Neuronal stem cell (in vitro differentiated cells): Measurements from ENCODE around the gene FGGY.
A peak's percentile ranks its signal among the peaks of the same experiment; 100 is the strongest.

Experiments
- DNase-seq: peaks from one replicate; pipeline ENCODE4 v3.0.0-alpha.2; 2013; ENCODE audit warnings: low spot score
- H2AFZ ChIP-seq: one replicate; pipeline ENCODE4 v1.6.1; 2013; ENCODE audit warnings: mild to moderate bottlenecking, low read length, inconsistent platforms
- H2AK5ac ChIP-seq: 2 replicates; pipeline ENCODE4 v1.6.1; 2013; ENCODE audit warnings: low read depth, mild to moderate bottlenecking, inconsistent platforms, low read length, moderate library complexity, mixed read lengths
- H2BK120ac ChIP-seq: 2 replicates; pipeline ENCODE4 v1.6.1; 2013; ENCODE audit warnings: low read depth, mild to moderate bottlenecking, inconsistent platforms, low read length, moderate library complexity, mixed read lengths
- H2BK12ac ChIP-seq: one replicate; pipeline ENCODE4 v1.6.1; 2013; ENCODE audit warnings: low read length, inconsistent platforms
- H2BK15ac ChIP-seq: 2 replicates; pipeline ENCODE4 v1.6.1; 2013; ENCODE audit warnings: mild to moderate bottlenecking, low read length, inconsistent platforms, mixed read lengths
- H2BK5ac ChIP-seq: one replicate; pipeline ENCODE4 v1.6.1; 2013; ENCODE audit warnings: inconsistent platforms, mild to moderate bottlenecking, low read length, moderate library complexity
- H3K14ac ChIP-seq: one replicate; pipeline ENCODE4 v1.6.1; 2013; ENCODE audit warnings: low read length, inconsistent platforms
- H3K18ac ChIP-seq: 2 replicates; pipeline ENCODE4 v1.6.1; 2013; ENCODE audit warnings: low read length, inconsistent platforms
- H3K23ac ChIP-seq: 2 replicates; pipeline ENCODE4 v1.6.1; 2013; ENCODE audit warnings: low read depth, mild to moderate bottlenecking, mixed read lengths, low read length, inconsistent platforms; ENCODE audit not compliant: poor library complexity
- H3K27ac ChIP-seq: replicated peaks from 3 replicates; pipeline ENCODE4 v1.5.1; 2013; ENCODE audit warnings: low read length, inconsistent platforms
- H3K27me3 ChIP-seq, 3 experiments: 2 replicates each; pipeline ENCODE4 v1.6.1; 2013; ENCODE audit warnings: low read length in 3 of 3, mild to moderate bottlenecking in 2 of 3, inconsistent platforms in 1 of 3, low read depth in 1 of 3, mixed read lengths in 1 of 3, moderate library complexity in 1 of 3; ENCODE audit not compliant: control insufficient read depth in 3 of 3, insufficient read depth in 3 of 3
- H3K36me3 ChIP-seq, 2 donors: replicated peaks in 1 of 2; 2 replicates each; pipeline ENCODE4 v1.6.1; 2013; ENCODE audit warnings: low read length in 2 of 2; ENCODE audit not compliant: control insufficient read depth in 2 of 2, insufficient read depth in 2 of 2
- H3K4ac ChIP-seq: 2 replicates; pipeline ENCODE4 v1.6.1; 2013; ENCODE audit warnings: inconsistent platforms, mild to moderate bottlenecking, low read length, moderate library complexity
- H3K4me1 ChIP-seq, 2 donors: 1 replicate in 1 of 2; 2 replicates in 1 of 2; pipeline ENCODE4 v1.6.1; 2013; ENCODE audit warnings: low read length in 2 of 2, low read depth in 1 of 2; ENCODE audit not compliant: control insufficient read depth in 2 of 2, insufficient read depth in 1 of 2
- H3K4me2 ChIP-seq: one replicate; pipeline ENCODE4 v1.6.1; 2013; ENCODE audit warnings: mild to moderate bottlenecking, low read length, inconsistent platforms; ENCODE audit not compliant: insufficient read depth, poor library complexity, severe bottlenecking
- H3K4me3 ChIP-seq, 2 donors: 2 replicates each; pipeline ENCODE4 v1.5.1; 2013; ENCODE audit warnings: low read length in 2 of 2, mild to moderate bottlenecking in 2 of 2, inconsistent platforms in 1 of 2, moderate library complexity in 1 of 2
- H3K79me1 ChIP-seq: one replicate; pipeline ENCODE4 v1.6.1; 2013; ENCODE audit warnings: low read depth, mild to moderate bottlenecking, inconsistent platforms, low read length, moderate library complexity
- H3K9ac ChIP-seq: one replicate; pipeline ENCODE4 v1.6.1; 2013; ENCODE audit warnings: mild to moderate bottlenecking, low read depth, low read length, inconsistent platforms; ENCODE audit not compliant: poor library complexity
- H3K9me3 ChIP-seq, 2 donors: replicated peaks in 1 of 2; 2 replicates each; pipeline versions ENCODE3 to v1.6.1; 2013; ENCODE audit warnings: low read length in 2 of 2, mild to moderate bottlenecking in 2 of 2, inconsistent platforms in 1 of 2, low read depth in 1 of 2, mixed read lengths in 1 of 2, moderate library complexity in 1 of 2; ENCODE audit not compliant: control insufficient read depth in 2 of 2, insufficient read depth in 1 of 2
- H4K8ac ChIP-seq: one replicate; pipeline ENCODE4 v1.6.1; 2013; ENCODE audit warnings: low read depth, mild to moderate bottlenecking, inconsistent platforms, low read length, moderate library complexity
- H4K91ac ChIP-seq: one replicate; pipeline ENCODE4 v1.6.1; 2013; ENCODE audit warnings: low read length, low read depth, mild to moderate bottlenecking, inconsistent platforms; ENCODE audit not compliant: poor library complexity
- WGBS, 2 donors: extraction: QIAGEN DNeasy Blood & Tissue Kit; methylation state at CpG; one replicate each; pipeline ENCODE4 v1.1.7; 2013; ENCODE audit warnings: missing lambda C conversion rate in 2 of 2, mixed read lengths in 1 of 2; ENCODE audit not compliant: insufficient read length in 2 of 2, insufficient replicate concordance in 1 of 2; ENCODE audit errors: extremely low coverage in 2 of 2; 5-methylcytosine and 5-hydroxymethylcytosine counted together

The FGGY gene

DNA sequence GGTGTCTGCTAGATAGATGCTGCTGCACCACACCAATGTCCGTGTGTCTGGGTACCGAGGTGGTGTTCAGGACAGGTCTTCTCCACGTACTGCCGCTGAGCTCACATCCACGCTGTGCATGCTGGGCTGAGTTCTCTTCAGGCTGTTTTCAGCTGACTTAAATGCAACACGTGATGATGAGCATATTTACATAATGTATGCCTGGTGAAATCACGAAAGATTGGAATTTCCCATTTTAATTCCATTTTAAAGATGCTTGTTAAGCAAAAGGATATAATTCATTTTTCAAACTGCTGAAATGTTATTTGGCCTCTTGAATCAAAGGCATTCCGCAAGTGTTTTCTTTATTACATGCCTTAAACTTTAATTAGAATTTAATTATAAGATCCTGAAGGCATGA lies 107.9 kb downstream of the FGGY start:
- WGBS, 2 donors, result no CpG with 5 or more reads among the region's 8 CpGs
- no peaks in the 10 kb centered on the region for H3K36me3 ChIP-seq
- no peaks in the 10 kb centered on the region for H3K27me3 ChIP-seq
- H3K23ac ChIP-seq, result no peak overlapping the region
- no peak for DNase-seq
- no peak overlapping the region for H3K14ac ChIP-seq
- H4K91ac ChIP-seq, result no peak overlapping the region
- H3K27ac ChIP-seq, result no peak overlapping the region
- no peak overlapping the region for H2AFZ ChIP-seq
- H3K79me1 ChIP-seq, result no peaks in the 10 kb centered on the region
- no peak overlapping the region for H3K4me2 ChIP-seq
- H2AK5ac ChIP-seq, result no peak overlapping the region
- H3K4me3 ChIP-seq, result no peak overlapping the region
- no peak overlapping the region for H3K18ac ChIP-seq
- H3K9ac ChIP-seq, result no peak overlapping the region
- no peak overlapping the region for H2BK120ac ChIP-seq
- H4K8ac ChIP-seq, result no peak overlapping the region
- H3K4me1 ChIP-seq, result peaks cover 2 to 11% of the 10 kb centered on the region in 2 donors
- H3K9me3 ChIP-seq, result peaks cover 4 to 15% of the 10 kb centered on the region in 2 donors
- H2BK15ac ChIP-seq, result no peak overlapping the region
- no peak overlapping the region for H2BK5ac ChIP-seq
- H2BK12ac ChIP-seq, result no peak overlapping the region
- H3K4ac ChIP-seq, result no peak overlapping the region

- H3K4me2 ChIP-seq, result no peak overlapping the region
- H2BK12ac ChIP-seq, result no peak overlapping the region
- no peak overlapping the region for H2AK5ac ChIP-seq
- H3K9me3 ChIP-seq, result peaks cover 4 to 15% of the 10 kb centered on the region in 2 donors
- H3K4ac ChIP-seq, result no peak overlapping the region
- H3K4me1 ChIP-seq, result peaks cover 2 to 11% of the 10 kb centered on the region in 2 donors
- no peak overlapping the region for H2AFZ ChIP-seq
- H2BK120ac ChIP-seq, result no peak overlapping the region
- H3K4me3 ChIP-seq, result no peak overlapping the region
- no peak for DNase-seq
- H3K79me1 ChIP-seq, result no peaks in the 10 kb centered on the region
- H3K14ac ChIP-seq, result no peak overlapping the region
- H3K9ac ChIP-seq, result no peak overlapping the region
- no peak overlapping the region for H3K23ac ChIP-seq
- H3K27ac ChIP-seq, result no peak overlapping the region
- no peak overlapping the region for H4K8ac ChIP-seq
- no peak overlapping the region for H4K91ac ChIP-seq
- whole genome bisulfite sequencing, 2 donors, result no CpG with 5 or more reads among the region's 4 CpGs
- no peak overlapping the region for H3K18ac ChIP-seq
- no peaks in the 10 kb centered on the region for H3K36me3 ChIP-seq
- no peak overlapping the region for H2BK15ac ChIP-seq
- no peaks in the 10 kb centered on the region for H3K27me3 ChIP-seq
- H2BK5ac ChIP-seq, result no peak overlapping the region
These were observed 109.7 kb downstream of the FGGY start for GRCh38 chr1:59406437-59407164.

- H4K8ac ChIP-seq, result no peak overlapping the region
- H3K9me3 ChIP-seq, result peaks cover 4 to 15% of the 10 kb centered on the region in 2 donors
- H2BK5ac ChIP-seq, result no peak overlapping the region
- H3K4ac ChIP-seq, result no peak overlapping the region
- H3K4me3 ChIP-seq, result no peak overlapping the region
- no peak overlapping the region for H2AK5ac ChIP-seq
- H2BK15ac ChIP-seq, result no peak overlapping the region
- peak overlapping the region; percentile 54 for H2AFZ ChIP-seq
- H4K91ac ChIP-seq, result no peak overlapping the region
- no peak overlapping the region for H3K23ac ChIP-seq
- no peaks in the 10 kb centered on the region for H3K36me3 ChIP-seq
- H3K9ac ChIP-seq, result no peak overlapping the region
- DNase-seq, result no peak
- H3K4me1 ChIP-seq, result peaks cover 0 to 7% of the 10 kb centered on the region in 2 donors
- H3K4me2 ChIP-seq, result no peak overlapping the region
- H2BK12ac ChIP-seq, result no peak overlapping the region
- no peaks in the 10 kb centered on the region for H3K27me3 ChIP-seq
- no peak overlapping the region for H3K18ac ChIP-seq
- H3K79me1 ChIP-seq, result no peaks in the 10 kb centered on the region
- H2BK120ac ChIP-seq, result no peak overlapping the region
- H3K14ac ChIP-seq, result no peak overlapping the region
- no CpG with 5 or more reads among the region's 4 CpGs for WGBS, 2 donors
- H3K27ac ChIP-seq, result no peak overlapping the region
These were observed 111.8 kb downstream of the FGGY start for GRCh38 chr1:59408608-59409240.

- H3K23ac ChIP-seq, result no peak overlapping the region
- no peak overlapping the region for H3K27ac ChIP-seq
These were observed 112.7 kb downstream of the FGGY start for GRCh38 chr1:59409549-59409948.

More at GRCh38 chr1:59409549-59409948, 112.7 kb downstream of the FGGY start:
- H3K4me1 ChIP-seq, result peaks cover 0 to 7% of the 10 kb centered on the region in 2 donors
- H3K36me3 ChIP-seq, result no peaks in the 10 kb centered on the region
- H3K9me3 ChIP-seq, result peaks cover 4 to 15% of the 10 kb centered on the region in 2 donors
- H2BK5ac ChIP-seq, result no peak overlapping the region
- H2BK12ac ChIP-seq, result no peak overlapping the region
- no peak overlapping the region for H2BK15ac ChIP-seq
- no peak overlapping the region for H2BK120ac ChIP-seq
- H3K18ac ChIP-seq, result no peak overlapping the region
- H3K4me3 ChIP-seq, result no peak overlapping the region
- H2AK5ac ChIP-seq, result no peak overlapping the region
- H3K4ac ChIP-seq, result no peak overlapping the region
- no peak overlapping the region for H3K14ac ChIP-seq
- no peak overlapping the region for H3K9ac ChIP-seq
- no peak overlapping the region for H4K8ac ChIP-seq
- no peak for DNase-seq
- no peaks in the 10 kb centered on the region for H3K27me3 ChIP-seq
- H3K79me1 ChIP-seq, result peaks cover 1% of the 10 kb centered on the region
- no peak overlapping the region for H2AFZ ChIP-seq
- H4K91ac ChIP-seq, result no peak overlapping the region
- no peak overlapping the region for H3K4me2 ChIP-seq
